ENCODE measurements around the gene IPO9.
"Not testable (repeated sequence)": the region's sequence is repeated elsewhere in the genome, so short reads cannot be mapped to it uniquely, and the experiment has no call there.

The IPO9 gene

GRCh38 chr1:201849372-201850052 lies 20.6 kb downstream of the IPO9 start:
- DNase-seq, result no peak

- DNase-seq, result no peak
These were observed 21.1 kb downstream of the IPO9 start for GRCh38 chr1:201850053-201850397.

DNA sequence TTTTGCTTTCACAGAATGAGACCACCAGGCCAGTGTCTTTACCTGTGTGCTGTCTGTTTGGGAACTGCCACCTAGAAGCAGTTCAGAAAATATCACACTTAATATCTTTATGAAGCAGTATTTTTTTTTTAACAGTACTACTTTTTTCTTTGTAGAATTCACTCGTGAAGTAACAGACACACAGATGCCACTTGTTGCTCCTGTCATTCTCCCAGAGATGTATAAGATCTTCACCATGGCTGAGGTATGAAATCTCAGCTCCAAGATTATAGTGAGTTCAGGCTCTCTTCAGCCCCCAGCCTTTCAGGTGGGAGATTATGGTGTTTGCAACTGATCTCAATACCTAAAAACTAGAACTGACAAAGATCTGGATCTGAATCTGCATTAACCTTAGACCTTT lies 23.0 kb downstream of the IPO9 start:
- no peak for DNase-seq

DNA sequence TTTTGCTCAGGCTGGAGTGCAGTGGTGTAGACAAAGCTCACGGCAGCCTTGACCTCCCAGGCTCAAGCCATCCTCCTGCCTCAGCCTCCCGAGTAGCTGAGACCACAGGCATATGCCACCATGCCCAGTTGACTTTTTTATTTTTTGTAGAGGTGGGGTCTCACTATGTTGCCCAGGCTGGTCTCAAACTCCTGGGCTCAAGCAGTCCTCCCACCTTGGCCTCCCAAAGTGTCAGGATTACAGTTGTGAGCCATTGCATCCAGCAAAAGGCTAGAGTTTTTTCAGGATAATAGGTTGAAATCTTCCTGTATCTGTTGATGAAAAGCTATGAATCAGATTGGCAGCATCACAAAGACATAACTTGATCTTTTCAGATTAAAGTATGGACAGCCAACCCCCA lies 27.8 kb downstream of the IPO9 start:
- not testable (repeated sequence) for DNase-seq

GRCh38 chr1:201859424-201859823 lies 30.5 kb downstream of the IPO9 start:
- DNase-seq, result no peak

GRCh38 chr1:201861448-201861847 lies 32.5 kb downstream of the IPO9 start:
- DNase-seq, result no peak

GRCh38 chr1:201870397-201870796 lies 41.4 kb downstream of the IPO9 start:
- no peak for DNase-seq

DNA sequence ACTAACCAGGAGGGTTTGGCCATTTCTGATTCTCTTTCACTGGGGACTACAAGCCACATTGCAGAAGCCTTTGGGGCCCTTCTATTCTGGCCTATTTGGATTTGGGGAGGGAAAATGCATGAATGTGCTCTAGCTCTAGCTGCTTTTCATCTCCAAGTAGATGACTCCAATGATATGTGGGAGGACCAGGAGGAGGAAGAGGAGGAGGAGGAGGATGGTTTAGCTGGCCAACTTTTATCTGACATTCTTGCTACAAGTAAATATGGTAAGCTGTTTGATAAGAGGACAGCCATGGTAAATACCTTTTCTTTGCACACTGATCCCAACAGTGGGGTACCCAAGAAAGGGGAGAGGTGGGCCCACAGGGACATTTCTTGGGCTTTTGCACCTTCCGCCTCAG lies 45.7 kb downstream of the IPO9 start:
- DNase-seq, result no peak

GRCh38 chr1:201876148-201876818 lies 47.3 kb downstream of the IPO9 start:
- DNase-seq, result no peak

GRCh38 chr1:201877877-201878401 lies 49.0 kb downstream of the IPO9 start:
- peak; percentile 20 for DNase-seq

GRCh38 chr1:201880928-201881571 lies 52.1 kb downstream of the IPO9 start:
- DNase-seq, result peak; percentile 48

DNA sequence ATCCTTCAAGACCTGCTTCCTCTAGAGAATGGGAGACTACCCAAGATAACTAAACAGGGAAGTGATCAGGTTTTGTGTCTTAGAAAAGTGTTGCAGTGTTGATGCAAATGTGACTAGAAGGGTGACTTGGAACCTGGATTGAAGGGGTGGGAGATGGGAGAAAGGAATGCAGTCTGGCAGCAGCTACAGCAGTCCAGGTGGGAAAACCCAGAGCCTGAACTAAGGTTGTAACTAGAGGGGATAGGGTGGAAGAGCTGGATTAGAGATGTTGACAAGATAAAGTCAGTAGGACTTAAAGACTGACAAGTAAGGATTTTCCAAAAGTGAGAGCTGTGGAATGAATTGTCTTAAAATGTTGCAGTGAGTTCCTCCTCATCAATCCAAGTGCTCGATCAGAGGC lies 52.7 kb downstream of the IPO9 start:
- peak; percentile 2 for DNase-seq

GRCh38 chr1:201882665-201883132 lies 53.7 kb downstream of the IPO9 start:
- peak; percentile 96 for DNase-seq

DNA sequence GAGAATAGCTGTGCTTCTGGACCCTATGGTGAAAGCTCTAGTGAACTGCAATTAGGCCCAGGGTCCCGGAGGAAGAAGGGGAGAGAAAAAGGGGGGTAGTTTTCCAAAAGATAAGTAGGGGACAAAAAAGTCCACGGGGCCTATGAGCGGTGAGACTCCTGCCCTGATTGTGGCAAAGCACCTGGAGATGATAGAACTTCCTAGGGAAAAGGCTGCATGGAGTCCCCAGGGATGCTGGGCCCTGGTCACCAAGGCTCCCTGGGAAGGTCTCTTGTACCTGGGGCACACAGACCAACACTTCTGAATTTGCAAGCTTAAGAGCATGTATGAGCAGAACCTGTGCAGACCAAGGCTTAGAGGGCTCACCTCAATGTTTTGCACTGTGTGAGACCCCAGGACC lies 54.3 kb downstream of the IPO9 start:
- DNase-seq, result no peak

DNA sequence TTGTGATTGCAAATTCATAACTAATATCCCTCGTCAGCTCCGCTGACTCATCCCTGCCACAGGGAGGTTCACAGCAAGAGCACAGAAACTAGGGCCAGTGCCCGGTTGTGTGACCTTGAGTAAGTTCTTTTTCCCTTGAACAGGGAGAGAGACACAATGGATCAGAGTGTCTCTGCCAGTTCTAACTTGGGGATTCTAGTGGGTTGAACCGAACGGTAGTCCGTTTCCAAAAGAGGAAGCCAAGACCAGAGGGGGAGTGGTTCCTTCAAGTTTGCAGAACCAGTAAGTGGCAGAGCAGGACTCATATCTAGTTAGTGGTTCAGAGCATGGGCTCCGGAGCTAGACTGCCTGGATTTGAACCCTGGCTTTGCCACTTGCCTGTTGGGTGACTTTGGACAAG lies 54.8 kb downstream of the IPO9 start:
- DNase-seq, result peak; percentile 82

- DNase-seq, result no peak
These were observed 55.5 kb downstream of the IPO9 start for GRCh38 chr1:201884425-201884824.

- DNase-seq, result no peak
These were observed 56.6 kb downstream of the IPO9 start for GRCh38 chr1:201885531-201886075.

DNA sequence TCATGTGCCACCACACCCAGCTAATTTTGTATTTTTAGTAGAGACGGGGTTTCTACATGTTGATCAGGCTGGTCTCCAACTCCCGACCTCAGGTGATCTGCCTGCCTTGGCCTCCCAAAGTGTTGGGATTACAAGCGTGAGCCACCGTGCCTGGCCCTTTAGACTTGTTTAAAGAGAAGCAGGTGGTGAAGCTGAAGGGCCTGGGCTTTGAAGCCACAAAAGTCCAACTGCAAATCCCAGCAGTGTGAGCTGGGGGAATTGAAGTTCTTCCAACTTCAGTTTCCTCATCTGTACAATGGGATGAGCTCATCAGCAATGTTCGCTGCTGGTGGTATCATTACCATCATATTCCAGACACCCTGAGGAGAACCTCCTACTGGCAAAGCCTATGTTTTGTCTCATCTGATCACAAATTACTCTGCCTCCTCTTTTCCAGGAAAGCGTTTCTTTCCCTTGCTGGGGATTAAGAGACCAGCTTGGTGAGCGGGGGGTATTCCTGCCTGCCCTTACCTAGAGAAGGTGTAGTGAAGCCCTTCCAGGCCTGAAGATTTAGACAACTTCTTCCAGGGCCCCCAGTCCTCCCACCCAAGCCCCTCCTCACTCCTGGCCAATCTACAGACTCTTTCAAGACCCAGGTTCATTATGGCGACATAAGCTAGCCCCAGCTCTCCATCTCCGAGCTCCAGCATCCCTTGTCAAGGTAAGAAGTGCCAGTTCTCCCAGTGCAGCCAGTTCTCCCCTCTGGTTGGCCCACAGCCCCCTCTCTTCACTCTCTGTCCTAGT lies 57.3 kb downstream of the IPO9 start:
- no peak for DNase-seq

GRCh38 chr1:201887116-201887866 lies 58.3 kb downstream of the IPO9 start:
- no peak for DNase-seq

GRCh38 chr1:201888282-201889089 lies 59.5 kb downstream of the IPO9 start, which contains the start of gene SHISA4:
Gene SHISA4 (plus strand): TSS chr1:201888898. CDS start chr1:201888995, 97 bp downstream.
- no peak for DNase-seq

All from MV-4-11 (cell line).